Adrenal gland (tissue), 5 donors: ENCODE data around the gene SERPINB8.

ENCODE experiments used
- CTCF ChIP-seq, 6 experiments: fragments of 450-650 bp in 4 of 6; fragments of 200-600 bp in 2 of 6; sonication (generic) in 1 of 6; IDR thresholded peaks; 1 replicate in 5 of 6; 2 replicates in 1 of 6; pipeline versions ENCODE4 v1.5.1 to v1.8.0; 2016 to 2021; ENCODE audit warnings: antibody characterized with exemption in 6 of 6, mild to moderate bottlenecking in 2 of 6, moderate library complexity in 1 of 6
- POLR2A ChIP-seq, 2 donors: fragments of 450-650 bp; IDR thresholded peaks; one replicate each; pipeline ENCODE4 v1.6.1; 2017; ENCODE audit warnings: antibody characterized with exemption in 2 of 2, mild to moderate bottlenecking in 2 of 2, moderate library complexity in 1 of 2
- donor health status: DM: no; HTN: no; CAD: no.

- no peak for TF ChIP-seq CTCF (IDR thresholded peaks at IDR 0.05)
- no peak for TF ChIP-seq POLR2A (IDR thresholded peaks at IDR 0.05)
Observed at GRCh38 chr18:64026350-64026749, 56.5 kb downstream of the SERPINB8 start.
